Testis (tissue), 2 donors: ENCODE data around the gene CD28.

Source experiments
- POLR2A ChIP-seq: fragments of 450-650 bp; IDR thresholded peaks from one replicate; pipeline ENCODE4 v1.6.1; 2017; ENCODE audit warnings: antibody characterized with exemption, mild to moderate bottlenecking, moderate library complexity
- TF ChIP-seq, protein P1 (sequence below), 3 experiments: fragments of 450-650 bp in 2 of 3; fragments of 200-600 bp in 1 of 3; sonication (generic) in 1 of 3; IDR thresholded peaks; one replicate each; pipeline ENCODE4 v1.5.1; 2016 to 2019; ENCODE audit warnings: antibody characterized with exemption in 3 of 3, mild to moderate bottlenecking in 2 of 3, moderate library complexity in 1 of 3

DNA sequence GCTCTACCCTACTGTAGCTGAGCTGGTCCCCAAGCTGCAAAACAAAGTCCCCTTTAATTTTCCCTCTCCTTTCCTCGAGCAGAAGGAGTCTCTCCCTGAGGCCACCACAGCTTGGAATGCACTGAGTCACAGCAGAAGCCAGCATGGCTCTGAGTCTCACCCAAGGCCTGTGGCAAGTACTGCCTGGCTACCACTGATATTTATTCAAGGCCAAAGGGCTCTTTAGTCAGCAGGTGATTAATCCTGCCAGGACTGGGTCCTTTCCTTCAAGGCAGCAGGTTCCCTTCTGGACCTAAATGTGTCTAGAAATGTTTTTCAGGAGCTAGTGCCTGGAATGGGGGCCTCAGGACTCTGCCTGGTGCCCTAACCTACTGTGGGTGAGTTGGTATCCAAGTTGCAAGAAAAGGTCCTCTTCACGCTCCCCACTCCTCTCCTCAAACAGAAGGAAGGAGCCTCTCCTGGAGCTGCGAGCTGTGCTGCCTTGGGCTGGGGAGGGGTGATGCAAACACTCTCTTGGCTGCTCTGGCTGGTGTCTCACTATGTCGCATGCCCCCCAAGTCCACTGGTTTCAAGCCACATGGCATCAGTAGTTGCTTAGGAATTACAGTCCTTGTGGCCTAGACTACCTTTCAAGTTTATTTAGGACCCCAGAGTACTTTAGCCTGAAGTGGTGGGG is 53.4 kb downstream of the CD28 start:
- TF ChIP-seq, protein P1, sequence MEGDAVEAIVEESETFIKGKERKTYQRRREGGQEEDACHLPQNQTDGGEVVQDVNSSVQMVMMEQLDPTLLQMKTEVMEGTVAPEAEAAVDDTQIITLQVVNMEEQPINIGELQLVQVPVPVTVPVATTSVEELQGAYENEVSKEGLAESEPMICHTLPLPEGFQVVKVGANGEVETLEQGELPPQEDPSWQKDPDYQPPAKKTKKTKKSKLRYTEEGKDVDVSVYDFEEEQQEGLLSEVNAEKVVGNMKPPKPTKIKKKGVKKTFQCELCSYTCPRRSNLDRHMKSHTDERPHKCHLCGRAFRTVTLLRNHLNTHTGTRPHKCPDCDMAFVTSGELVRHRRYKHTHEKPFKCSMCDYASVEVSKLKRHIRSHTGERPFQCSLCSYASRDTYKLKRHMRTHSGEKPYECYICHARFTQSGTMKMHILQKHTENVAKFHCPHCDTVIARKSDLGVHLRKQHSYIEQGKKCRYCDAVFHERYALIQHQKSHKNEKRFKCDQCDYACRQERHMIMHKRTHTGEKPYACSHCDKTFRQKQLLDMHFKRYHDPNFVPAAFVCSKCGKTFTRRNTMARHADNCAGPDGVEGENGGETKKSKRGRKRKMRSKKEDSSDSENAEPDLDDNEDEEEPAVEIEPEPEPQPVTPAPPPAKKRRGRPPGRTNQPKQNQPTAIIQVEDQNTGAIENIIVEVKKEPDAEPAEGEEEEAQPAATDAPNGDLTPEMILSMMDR (IDR thresholded peaks at IDR 0.05), result no peak
- TF ChIP-seq POLR2A, result no peak
